Endodermal cell (in vitro differentiated cells): ENCODE data around the gene HOXD11. TPM values are rescaled to one million over a fixed set of nuclear protein-coding genes. Genes with fewer than 3 reads are reported as not detected.

Experiments used
- DNase-seq: peaks from one replicate; pipeline ENCODE4 v3.0.0-alpha.2; 2017
- H3K27ac ChIP-seq: 2 replicates; pipeline ENCODE4 v1.5.1; 2013; ENCODE audit warnings: mild to moderate bottlenecking, low read depth, low read length, moderate library complexity
- H3K27me3 ChIP-seq: 2 replicates; pipeline ENCODE4 v1.6.1; 2013; ENCODE audit warnings: mild to moderate bottlenecking, low read length, moderate library complexity; ENCODE audit not compliant: insufficient read depth, control insufficient read depth, poor library complexity, severe bottlenecking
- H3K36me3 ChIP-seq: 2 replicates; pipeline ENCODE4 v1.7.0; 2013; ENCODE audit warnings: mild to moderate bottlenecking, low read length, moderate library complexity; ENCODE audit not compliant: control insufficient read depth, insufficient read depth
- H3K4me1 ChIP-seq: one replicate; pipeline ENCODE4 v1.7.0; 2013; ENCODE audit warnings: low read length; ENCODE audit not compliant: control insufficient read depth, insufficient read depth
- H3K4me3 ChIP-seq: 2 replicates; pipeline ENCODE4 v1.5.1; 2013; ENCODE audit warnings: mild to moderate bottlenecking, low read length, moderate library complexity
- H3K9ac ChIP-seq: 2 replicates; pipeline ENCODE4 v1.6.1; 2013; ENCODE audit warnings: mild to moderate bottlenecking, low read length, moderate library complexity; ENCODE audit not compliant: poor library complexity, severe bottlenecking; ENCODE audit errors: extremely low read depth
- H3K9me3 ChIP-seq: 2 replicates; pipeline ENCODE4 v1.6.1; 2013; ENCODE audit warnings: mild to moderate bottlenecking, low read length, moderate library complexity; ENCODE audit not compliant: control insufficient read depth
- H3K27ac Mint-ChIP-seq: 2 replicates; pipeline ENCODE4 v1.8.0; 2020; ENCODE audit warnings: mixed read lengths
- H3K27me3 Mint-ChIP-seq: 2 replicates; pipeline ENCODE4 v1.8.0; 2021; ENCODE audit warnings: mild to moderate bottlenecking, mixed read lengths; ENCODE audit not compliant: insufficient read depth
- H3K36me3 Mint-ChIP-seq: 2 replicates; pipeline ENCODE4 v1.8.0; 2020; ENCODE audit warnings: low read depth, mixed read lengths
- H3K4me1 Mint-ChIP-seq: 2 replicates; pipeline ENCODE4 v1.8.0; 2020; ENCODE audit warnings: mixed read lengths
- H3K4me3 Mint-ChIP-seq: 2 replicates; pipeline ENCODE4 v1.8.0; 2020; ENCODE audit warnings: mild to moderate bottlenecking, moderate library complexity, mixed read lengths
- H3K9me3 Mint-ChIP-seq: 2 replicates; pipeline ENCODE4 v1.8.0; 2020; ENCODE audit warnings: mild to moderate bottlenecking, mixed read lengths
- WGBS, 2 experiments: methylation state at CpG; one replicate each; pipeline versions ENCODE4 v1.1.5 to v1.1.7; 2013; ENCODE audit warnings: missing lambda C conversion rate in 2 of 2, mixed read lengths in 1 of 2; ENCODE audit not compliant: insufficient coverage in 1 of 2, insufficient read length in 1 of 2; 5-methylcytosine and 5-hydroxymethylcytosine counted together
- total RNA-seq, 2 donors: library from RNA; stranded (reverse); fragmentation: NEBNext Ultra II Directional in 1 of 2; extraction: Animal tissue kit (Norgen Biotek cat#: 25700) in 1 of 2; gene quantifications; 2 replicates in 1 of 2; 3 replicates in 1 of 2; pipeline ENCODE4 v1.2.1, GENCODE V29; 2021
- TF ChIP-seq, protein P1 (sequence below): fragments of 200-600 bp; sonication (generic); conservative IDR thresholded peaks from 2 replicates; pipeline ENCODE4 v1.5.0; 2021; ENCODE audit warnings: antibody characterized with exemption, mild to moderate bottlenecking

The HOXD11 gene
- total RNA-seq, 2 donors from 2014 or later, result not detected

DNA sequence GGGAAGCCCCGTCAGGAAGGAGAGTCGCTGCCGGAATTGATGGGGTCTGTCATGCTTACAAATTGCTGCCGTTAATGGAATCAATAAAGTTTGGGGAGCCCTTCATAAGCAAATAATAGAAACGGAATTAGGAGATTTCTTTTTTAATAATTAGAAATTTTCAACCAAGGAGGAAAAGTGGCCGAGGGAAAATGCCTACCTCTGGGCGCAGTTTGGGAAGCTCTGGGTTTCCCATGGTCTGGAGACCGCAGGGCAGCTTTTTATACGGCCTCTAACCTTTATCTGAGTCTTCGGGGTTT is 24.6 kb upstream of the HOXD11 start:
- Histone ChIP-seq H3K27ac (no peak overlapping the region), H3K27me3 (peaks cover 97% of the 10 kb centered on the region), H3K4me3 (peak overlapping the region; percentile 40), H3K9ac (no peak overlapping the region), H3K36me3 (no peaks in the 10 kb centered on the region), H3K9me3 (no peaks in the 10 kb centered on the region), H3K4me1 (peaks cover 6% of the 10 kb centered on the region)
- Mint-ChIP-seq H3K36me3 (no peaks in the 10 kb centered on the region), H3K27ac (no peak overlapping the region), H3K9me3 (peaks cover 5% of the 10 kb centered on the region), H3K27me3 (peaks cover 94% of the 10 kb centered on the region), H3K4me3 (peak overlapping the region; percentile 47), H3K4me1 (peaks cover 52% of the 10 kb centered on the region)
- TF ChIP-seq, protein P1, sequence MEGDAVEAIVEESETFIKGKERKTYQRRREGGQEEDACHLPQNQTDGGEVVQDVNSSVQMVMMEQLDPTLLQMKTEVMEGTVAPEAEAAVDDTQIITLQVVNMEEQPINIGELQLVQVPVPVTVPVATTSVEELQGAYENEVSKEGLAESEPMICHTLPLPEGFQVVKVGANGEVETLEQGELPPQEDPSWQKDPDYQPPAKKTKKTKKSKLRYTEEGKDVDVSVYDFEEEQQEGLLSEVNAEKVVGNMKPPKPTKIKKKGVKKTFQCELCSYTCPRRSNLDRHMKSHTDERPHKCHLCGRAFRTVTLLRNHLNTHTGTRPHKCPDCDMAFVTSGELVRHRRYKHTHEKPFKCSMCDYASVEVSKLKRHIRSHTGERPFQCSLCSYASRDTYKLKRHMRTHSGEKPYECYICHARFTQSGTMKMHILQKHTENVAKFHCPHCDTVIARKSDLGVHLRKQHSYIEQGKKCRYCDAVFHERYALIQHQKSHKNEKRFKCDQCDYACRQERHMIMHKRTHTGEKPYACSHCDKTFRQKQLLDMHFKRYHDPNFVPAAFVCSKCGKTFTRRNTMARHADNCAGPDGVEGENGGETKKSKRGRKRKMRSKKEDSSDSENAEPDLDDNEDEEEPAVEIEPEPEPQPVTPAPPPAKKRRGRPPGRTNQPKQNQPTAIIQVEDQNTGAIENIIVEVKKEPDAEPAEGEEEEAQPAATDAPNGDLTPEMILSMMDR, result no peak
- no peak for DNase-seq
- WGBS, 2 experiments, result 2 to 4% methylated on average over 8 to 10 of the region's 10 CpGs

DNA sequence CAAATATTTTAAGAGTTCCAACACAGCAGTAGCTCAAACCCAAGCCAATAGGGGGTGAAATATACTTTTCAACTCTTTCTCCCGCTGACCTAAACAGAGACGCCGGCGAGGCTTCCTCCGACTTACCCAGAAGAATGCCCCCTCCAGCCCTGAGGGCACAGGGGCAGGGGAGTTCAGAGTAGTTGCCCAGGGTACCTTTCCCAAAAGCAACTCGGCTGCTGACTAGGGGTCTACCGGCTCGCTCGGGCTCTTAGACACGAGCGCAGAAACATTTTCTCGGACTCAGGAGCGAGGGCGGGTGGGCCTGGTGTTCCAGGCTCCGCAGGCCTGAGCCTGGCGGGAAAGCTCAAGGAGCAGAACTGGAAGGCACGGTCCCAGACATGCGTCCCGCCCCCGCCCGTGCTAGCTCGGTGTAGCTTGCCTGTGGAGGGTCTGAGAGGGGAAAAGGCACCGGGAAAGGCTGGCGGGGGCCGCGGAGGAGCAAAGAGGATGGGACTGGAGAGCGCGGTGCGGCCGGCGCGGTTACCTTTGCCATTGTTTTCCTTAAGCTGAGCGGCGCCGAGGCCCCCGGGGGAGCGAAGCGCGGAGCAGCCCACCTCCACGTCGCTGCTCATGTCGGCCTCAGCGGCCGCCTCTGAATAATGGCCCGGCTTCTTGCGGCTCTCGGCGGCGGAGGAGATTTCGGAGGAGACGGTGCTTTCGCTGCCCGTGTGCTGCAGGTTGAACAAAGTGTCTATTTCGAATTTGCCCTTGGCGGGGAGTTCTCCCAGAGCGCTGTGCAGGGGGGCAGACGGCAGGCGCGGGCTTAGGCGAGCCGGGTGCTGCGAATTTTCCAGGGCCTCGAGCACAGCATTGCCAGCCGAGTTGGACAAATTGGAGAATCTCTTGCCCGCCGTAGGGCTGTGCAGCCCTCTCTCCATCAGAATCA is 24.0 kb upstream of the HOXD11 start:
- Histone ChIP-seq H3K36me3 (no peaks in the 10 kb centered on the region), H3K9me3 (no peaks in the 10 kb centered on the region), H3K9ac (no peak overlapping the region), H3K4me3 (peak overlapping the region; percentile 40), H3K27ac (no peak overlapping the region), H3K27me3 (peaks cover 97% of the 10 kb centered on the region), H3K4me1 (peaks cover 6% of the 10 kb centered on the region)
- H3K36me3 Mint-ChIP-seq, result no peaks in the 10 kb centered on the region
- TF ChIP-seq, protein P1, result no peak
- H3K27ac Mint-ChIP-seq, result no peak overlapping the region
- H3K27me3 Mint-ChIP-seq, result peaks cover 95% of the 10 kb centered on the region
- 1 to 2% methylated on average over 44 to 66 of the region's 66 CpGs for WGBS, 2 experiments
- H3K4me3 Mint-ChIP-seq, result peak overlapping the region; percentile 47
- peak; percentile 80 for DNase-seq
- peaks cover 53% of the 10 kb centered on the region for H3K4me1 Mint-ChIP-seq
- H3K9me3 Mint-ChIP-seq, result peaks cover 5% of the 10 kb centered on the region

- peaks cover 6% of the 10 kb centered on the region for H3K4me1 ChIP-seq
- Mint-ChIP-seq H3K36me3 (no peaks in the 10 kb centered on the region), H3K4me3 (peak within 1 kb of the TSS; percentile 47), H3K27me3 (peaks cover 95% of the 10 kb centered on the region), H3K27ac (no peak within 1 kb of the TSS), H3K9me3 (peaks cover 5% of the 10 kb centered on the region), H3K4me1 (peaks cover 51% of the 10 kb centered on the region)
- peak within 1 kb of the TSS; percentile 64 for H3K4me3 ChIP-seq
- no peaks in the 10 kb centered on the region for H3K36me3 ChIP-seq
- H3K27ac ChIP-seq, result no peak within 1 kb of the TSS
- TF ChIP-seq, protein P1, result no peak
- 3 to 7% methylated on average over 6 to 27 of the region's 27 CpGs for WGBS, 2 experiments
- DNase-seq, result peak; percentile 52
- H3K27me3 ChIP-seq, result peaks cover 95% of the 10 kb centered on the region
- no peak within 1 kb of the TSS for H3K9ac ChIP-seq
- H3K9me3 ChIP-seq, result no peaks in the 10 kb centered on the region
Measured at GRCh38 chr2:176083796-176084261, 23.3 kb upstream of the HOXD11 start, which contains the start of gene EVX2. Gene EVX2 (minus strand): TSS chr2:176083962. CDS start chr2:176083776, 186 bp downstream.
